Activated CD4-positive, CD25-positive, alpha-beta regulatory T cell treated with anti-CD3 and anti-CD28 coated beads, Interleukin-2, amount 50 U/mL, for 16 hours (primary cell): ENCODE measurements around the gene EPB41L5.
"Not testable (repeated sequence)": the region's sequence is repeated elsewhere in the genome, so short reads cannot be mapped to it uniquely, and the experiment has no call there.

ENCODE experiments used
- DNase-seq: peaks from one replicate; pipeline ENCODE4 v3.0.0-alpha.2; 2020; ENCODE audit warnings: low read depth, low spot score

EPB41L5 gene

DNA sequence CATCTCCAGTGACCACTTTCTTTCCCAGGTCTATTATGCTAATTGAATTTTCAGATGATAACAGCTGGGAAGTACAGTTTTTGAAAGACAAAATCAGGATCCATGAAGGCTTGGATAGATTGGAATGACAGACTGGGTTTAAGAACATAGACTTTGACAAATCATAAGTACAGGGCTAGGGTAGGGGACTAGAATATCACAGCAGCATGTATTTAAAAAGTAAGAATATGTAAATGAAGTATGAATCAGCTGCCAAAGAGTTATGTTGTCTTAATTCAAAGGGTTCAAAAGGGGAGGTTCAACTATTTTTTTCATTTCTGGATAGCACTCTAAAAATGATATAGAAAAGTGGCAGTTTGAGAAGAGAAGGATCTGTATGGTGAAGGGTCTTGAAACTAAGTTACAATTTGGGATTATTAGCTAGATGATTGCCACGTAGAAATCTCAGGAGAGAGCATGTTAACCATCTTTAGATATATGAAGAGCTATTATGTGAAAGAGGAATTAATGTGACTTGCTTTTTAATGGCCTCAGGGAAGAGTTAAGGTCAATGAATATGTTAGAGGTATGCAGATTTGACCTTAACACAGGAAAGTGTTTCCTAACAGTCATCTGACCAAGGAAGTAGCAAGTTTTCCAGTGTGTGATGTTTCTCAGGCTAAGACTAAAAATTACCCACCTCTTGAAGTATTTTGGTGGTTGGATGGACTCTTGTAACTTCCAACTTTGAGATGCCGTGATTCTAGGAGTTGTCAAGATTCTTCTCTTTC lies 128.6 kb downstream of the EPB41L5 start:
- no peak for DNase-seq

- DNase-seq, result no peak
Measured at GRCh38 chr2:120142528-120143219, 129.8 kb downstream of the EPB41L5 start.

GRCh38 chr2:120148229-120148628 lies 135.4 kb downstream of the EPB41L5 start:
- DNase-seq, result no peak

- DNase-seq, result no peak
Measured at GRCh38 chr2:120148669-120149068, 135.8 kb downstream of the EPB41L5 start.

GRCh38 chr2:120149406-120149805 lies 136.5 kb downstream of the EPB41L5 start:
- DNase-seq, result no peak

DNA sequence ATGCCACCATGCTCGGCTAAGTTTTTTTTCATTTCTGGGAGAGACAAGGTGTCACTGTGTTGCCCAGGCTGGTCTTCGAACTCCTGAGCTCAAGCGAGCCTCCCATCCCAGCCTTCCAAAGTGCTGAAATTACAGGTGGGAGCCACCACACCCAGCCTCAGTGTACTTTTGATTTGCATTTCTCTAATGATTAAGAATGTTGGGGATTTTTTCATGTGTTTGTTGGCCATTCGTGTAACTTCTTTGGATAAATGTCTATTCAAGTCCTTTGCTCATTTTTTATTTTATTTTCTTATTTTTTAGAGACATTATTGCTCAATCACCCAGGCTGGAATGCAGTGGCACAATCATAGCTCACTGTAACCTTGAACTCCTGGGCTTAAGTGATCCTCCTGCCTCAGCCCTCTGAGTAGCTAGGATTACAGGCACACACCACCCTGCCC lies 137.2 kb downstream of the EPB41L5 start:
- no peak for DNase-seq

DNA sequence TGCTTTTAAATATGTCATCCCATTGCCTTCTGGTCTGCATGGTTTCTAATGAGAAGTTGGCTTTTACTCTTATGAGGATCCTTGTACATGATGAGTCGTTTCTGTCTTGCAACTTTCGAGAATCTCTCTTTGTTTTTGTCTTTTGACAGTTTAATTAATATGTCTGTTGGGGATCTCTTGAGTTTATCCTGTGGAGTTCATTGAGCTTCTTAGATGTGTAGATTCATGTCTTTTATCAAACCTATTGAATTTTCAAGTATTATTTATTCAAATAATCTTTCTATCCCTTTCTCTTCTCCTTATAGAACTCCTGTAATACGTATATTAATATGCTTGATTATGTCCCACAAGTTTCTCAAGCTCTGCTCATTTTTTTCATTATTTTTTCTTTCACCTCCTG lies 142.4 kb downstream of the EPB41L5 start:
- DNase-seq, result no peak

GRCh38 chr2:120158658-120159057 lies 145.8 kb downstream of the EPB41L5 start:
- DNase-seq, result not testable (repeated sequence)

GRCh38 chr2:120161190-120161589 lies 148.3 kb downstream of the EPB41L5 start:
- no peak for DNase-seq

- DNase-seq, result no peak
Measured at GRCh38 chr2:120162716-120163115, 149.8 kb downstream of the EPB41L5 start.

- no peak for DNase-seq
Measured at GRCh38 chr2:120167272-120167671, 154.4 kb downstream of the EPB41L5 start.

- no peak for DNase-seq
Measured at GRCh38 chr2:120169020-120169419, 156.1 kb downstream of the EPB41L5 start.

- DNase-seq, result no peak
Measured at GRCh38 chr2:120174963-120175581, 162.2 kb downstream of the EPB41L5 start.

DNA sequence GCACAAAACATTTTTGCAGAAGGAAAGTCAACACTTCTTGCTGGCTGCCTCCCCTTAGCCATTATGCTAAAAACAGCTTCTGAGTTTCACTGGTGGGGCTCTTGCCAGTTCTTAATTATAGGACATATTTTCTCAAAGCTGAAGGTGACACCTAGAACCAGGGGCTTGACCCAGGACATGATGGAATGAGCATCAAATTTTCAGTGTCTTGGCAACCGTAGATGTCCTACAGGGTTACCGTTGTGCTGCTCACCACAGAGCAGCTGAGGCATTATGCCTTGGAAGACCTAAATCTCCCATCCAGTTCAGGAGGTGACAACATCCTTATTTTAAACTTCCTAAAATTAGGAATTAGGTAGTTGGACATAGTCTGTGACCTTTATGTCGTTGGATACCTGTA lies 163.6 kb downstream of the EPB41L5 start:
- no peak for DNase-seq

GRCh38 chr2:120177001-120177621 lies 164.2 kb downstream of the EPB41L5 start:
- peak; percentile 51 for DNase-seq

DNA sequence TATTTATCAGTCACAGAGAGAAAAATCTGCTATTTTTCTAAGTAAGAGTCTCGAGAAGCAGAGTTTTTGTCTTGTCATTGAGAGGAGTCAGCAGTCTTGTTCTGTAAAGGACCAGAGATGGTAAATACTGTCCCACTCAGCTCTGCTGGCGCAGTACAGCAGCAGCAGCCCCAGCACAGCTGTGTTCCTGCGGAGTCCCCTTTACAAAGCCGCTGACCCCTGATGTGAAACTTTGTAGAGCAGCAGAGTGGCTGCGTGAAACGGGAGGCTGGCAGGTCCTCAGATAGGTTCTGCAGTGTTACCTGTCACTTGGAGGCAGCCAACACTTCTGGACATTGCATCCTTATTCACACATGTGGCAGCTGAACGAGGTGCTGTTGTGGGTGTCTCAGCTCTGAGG lies 165.1 kb downstream of the EPB41L5 start:
- DNase-seq, result no peak

DNA sequence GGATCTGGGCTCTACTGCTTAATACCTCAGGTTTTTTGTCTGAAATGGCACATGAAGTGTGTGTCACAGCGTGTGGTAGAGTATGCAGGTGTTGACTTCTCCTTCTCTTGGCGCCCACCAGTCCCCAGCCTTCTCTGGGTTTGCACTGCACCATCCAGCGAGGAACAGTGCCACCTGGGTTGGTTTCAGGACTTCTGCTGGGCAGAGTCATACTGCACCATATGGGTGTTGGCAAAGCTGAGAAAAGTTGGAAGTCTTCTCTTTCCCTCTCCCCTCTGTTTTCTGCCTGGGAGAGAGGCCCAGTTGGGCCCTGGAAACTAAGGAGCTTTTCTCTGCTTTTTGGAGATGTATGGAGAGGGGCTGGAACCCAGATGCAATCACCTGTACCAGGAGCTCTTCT lies 166.5 kb downstream of the EPB41L5 start:
- DNase-seq, result no peak

GRCh38 chr2:120180066-120180465 lies 167.2 kb downstream of the EPB41L5 start:
- no peak for DNase-seq

GRCh38 chr2:120182019-120182560 lies 169.2 kb downstream of the EPB41L5 start:
- no peak for DNase-seq

DNA sequence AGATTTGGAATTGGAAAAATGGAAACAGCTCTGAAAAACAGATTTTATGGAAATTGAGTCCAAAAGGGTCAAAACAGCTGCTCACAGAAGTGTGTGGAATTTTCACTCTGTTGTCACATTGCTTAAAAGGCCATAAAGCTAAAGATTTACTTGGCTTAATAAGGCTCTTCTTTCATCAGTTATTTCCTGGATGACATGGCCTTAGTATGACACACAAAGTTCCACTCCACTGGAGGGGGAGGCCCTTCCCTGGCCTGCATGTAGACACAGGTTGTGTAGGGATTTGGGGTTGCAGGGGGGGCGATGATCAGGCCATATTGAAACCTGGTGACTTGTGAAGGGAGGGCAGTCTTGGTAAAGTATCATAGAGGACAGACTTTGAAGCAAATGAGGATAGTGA lies 176.3 kb downstream of the EPB41L5 start:
- DNase-seq, result no peak

DNA sequence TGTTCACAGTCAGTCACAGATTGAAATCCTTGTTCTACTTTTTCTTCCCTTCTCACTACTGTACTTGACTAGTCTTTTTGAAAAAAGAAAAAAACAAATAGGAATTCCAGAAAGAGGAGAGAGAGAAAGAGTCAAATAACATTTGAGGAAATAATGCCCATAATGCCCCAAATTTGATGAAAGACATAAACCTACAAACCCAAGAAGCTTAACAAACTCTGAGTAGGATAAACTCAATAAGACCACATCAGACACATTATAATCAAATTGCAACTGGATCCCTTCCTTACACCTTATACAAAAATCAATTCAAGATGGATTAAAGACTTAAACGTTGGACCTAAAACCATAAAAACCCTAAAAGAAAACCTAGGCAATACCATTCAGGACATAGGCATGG lies 179.4 kb downstream of the EPB41L5 start:
- DNase-seq, result no peak

- no peak for DNase-seq
Measured at GRCh38 chr2:120195553-120195952, 182.7 kb downstream of the EPB41L5 start.
